Measurements from ENCODE around the gene PI4KA.

DNA sequence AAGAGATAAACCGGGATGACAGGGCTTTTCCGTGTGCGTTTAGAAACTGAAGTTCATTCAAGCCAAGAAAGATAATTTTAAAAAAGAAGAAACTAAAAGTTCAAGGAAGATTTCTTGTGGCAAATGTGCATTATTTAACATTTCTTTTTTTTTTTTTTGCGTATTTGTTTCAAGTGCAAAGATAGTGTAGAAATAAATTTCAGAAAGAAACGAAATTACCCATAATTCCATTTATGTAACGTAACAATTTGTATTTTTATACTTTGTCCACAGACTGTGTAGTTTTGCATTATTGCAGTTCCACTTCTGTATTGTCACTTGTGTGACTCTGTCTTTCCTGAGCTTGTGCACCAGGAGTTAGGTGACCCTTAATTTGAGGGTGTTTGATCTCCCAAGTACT lies 24.2 kb upstream of the PI4KA start:
- TF ChIP-seq, protein P1, sequence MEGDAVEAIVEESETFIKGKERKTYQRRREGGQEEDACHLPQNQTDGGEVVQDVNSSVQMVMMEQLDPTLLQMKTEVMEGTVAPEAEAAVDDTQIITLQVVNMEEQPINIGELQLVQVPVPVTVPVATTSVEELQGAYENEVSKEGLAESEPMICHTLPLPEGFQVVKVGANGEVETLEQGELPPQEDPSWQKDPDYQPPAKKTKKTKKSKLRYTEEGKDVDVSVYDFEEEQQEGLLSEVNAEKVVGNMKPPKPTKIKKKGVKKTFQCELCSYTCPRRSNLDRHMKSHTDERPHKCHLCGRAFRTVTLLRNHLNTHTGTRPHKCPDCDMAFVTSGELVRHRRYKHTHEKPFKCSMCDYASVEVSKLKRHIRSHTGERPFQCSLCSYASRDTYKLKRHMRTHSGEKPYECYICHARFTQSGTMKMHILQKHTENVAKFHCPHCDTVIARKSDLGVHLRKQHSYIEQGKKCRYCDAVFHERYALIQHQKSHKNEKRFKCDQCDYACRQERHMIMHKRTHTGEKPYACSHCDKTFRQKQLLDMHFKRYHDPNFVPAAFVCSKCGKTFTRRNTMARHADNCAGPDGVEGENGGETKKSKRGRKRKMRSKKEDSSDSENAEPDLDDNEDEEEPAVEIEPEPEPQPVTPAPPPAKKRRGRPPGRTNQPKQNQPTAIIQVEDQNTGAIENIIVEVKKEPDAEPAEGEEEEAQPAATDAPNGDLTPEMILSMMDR (IDR thresholded peaks at IDR 0.05), result no peak
- TF ChIP-seq POLR2AphosphoS5 (IDR thresholded peaks at IDR 0.05) (no peak), POLR2A (IDR thresholded peaks at IDR 0.05; ENCODE audit: low read depth) (no peak), EP300 (IDR thresholded peaks at IDR 0.05) (no peak)

Measured in esophagus muscularis mucosa (tissue), 4 donors.